Loucy (cell line): Measurements from ENCODE around the gene SHPK.

Source experiments
- H2AFZ ChIP-seq: fragments of 200-600 bp; sonication (generic); 2 replicates; pipeline ENCODE4 v1.6.0; 2016; ENCODE audit warnings: antibody characterized with exemption, mild to moderate bottlenecking, low read length, moderate library complexity
- H3F3A ChIP-seq: fragments of 200-600 bp; 2 replicates; pipeline ENCODE4 v1.6.0; 2016; ENCODE audit warnings: antibody characterized with exemption, low read depth, mild to moderate bottlenecking
- H3K27me3 ChIP-seq: fragments of 200-600 bp; sonication (generic); 2 replicates; pipeline ENCODE4 v1.6.1; 2014; ENCODE audit warnings: low read length, mild to moderate bottlenecking; ENCODE audit not compliant: insufficient read depth, poor library complexity, severe bottlenecking
- H3K36me3 ChIP-seq: fragments of 200-600 bp; sonication (generic); 2 replicates; pipeline ENCODE4 v1.6.1; 2016; ENCODE audit warnings: low read length; ENCODE audit not compliant: insufficient read depth
- H3K4me1 ChIP-seq: fragments of 200-600 bp; sonication (generic); 2 replicates; pipeline ENCODE4 v1.5.1; 2014; ENCODE audit warnings: low read length, mild to moderate bottlenecking; ENCODE audit not compliant: insufficient read depth, poor library complexity, severe bottlenecking
- H3K4me2 ChIP-seq: fragments of 200-600 bp; sonication (generic); 2 replicates; pipeline ENCODE4 v1.6.0; 2014; ENCODE audit warnings: antibody characterized with exemption, low read length, low read depth, mild to moderate bottlenecking; ENCODE audit not compliant: poor library complexity, severe bottlenecking
- H3K4me3 ChIP-seq: fragments of 200-600 bp; sonication (generic); 2 replicates; pipeline ENCODE4 v1.5.1; 2014; ENCODE audit warnings: low read length, mild to moderate bottlenecking, mixed read lengths; ENCODE audit not compliant: poor library complexity, severe bottlenecking
- H3K79me2 ChIP-seq: fragments of 200-600 bp; sonication (generic); 2 replicates; pipeline ENCODE4 v1.6.1; 2014; ENCODE audit warnings: low read length; ENCODE audit not compliant: insufficient read depth
- H3K9ac ChIP-seq: fragments of 200-600 bp; sonication (generic); 2 replicates; pipeline ENCODE4 v1.6.0; 2014; ENCODE audit warnings: mild to moderate bottlenecking, low read depth, low read length, moderate library complexity; ENCODE audit not compliant: poor library complexity, severe bottlenecking
- H3K9me2 ChIP-seq: fragments of 200-600 bp; sonication (generic); replicated peaks from 2 replicates; pipeline ENCODE4 v1.6.1; 2016; ENCODE audit warnings: low read depth, low read length, mixed read lengths
- H3K9me3 ChIP-seq: fragments of 200-600 bp; sonication (generic); 2 replicates; pipeline ENCODE4 v1.6.1; 2014; ENCODE audit warnings: mild to moderate bottlenecking, antibody characterized with exemption, low read length, low read depth; ENCODE audit not compliant: insufficient read depth
- H4K20me1 ChIP-seq: fragments of 200-600 bp; sonication (generic); 2 replicates; pipeline ENCODE4 v1.6.0; 2014; ENCODE audit warnings: antibody characterized with exemption, low read length, mild to moderate bottlenecking; ENCODE audit not compliant: insufficient read depth, poor library complexity, severe bottlenecking
- EZH2phosphoT487 ChIP-seq: fragments of 200-600 bp; IDR thresholded peaks from 2 replicates; pipeline ENCODE4 v1.6.1; 2018; ENCODE audit warnings: antibody characterized with exemption, mild to moderate bottlenecking, moderate library complexity, borderline replicate concordance
- TF ChIP-seq, protein P1 (sequence below): fragments of 200-600 bp; sonication (generic); conservative IDR thresholded peaks from 2 replicates; pipeline ENCODE4 v1.5.1; 2014; ENCODE audit warnings: mild to moderate bottlenecking, antibody characterized with exemption, low read length

SHPK gene

DNA sequence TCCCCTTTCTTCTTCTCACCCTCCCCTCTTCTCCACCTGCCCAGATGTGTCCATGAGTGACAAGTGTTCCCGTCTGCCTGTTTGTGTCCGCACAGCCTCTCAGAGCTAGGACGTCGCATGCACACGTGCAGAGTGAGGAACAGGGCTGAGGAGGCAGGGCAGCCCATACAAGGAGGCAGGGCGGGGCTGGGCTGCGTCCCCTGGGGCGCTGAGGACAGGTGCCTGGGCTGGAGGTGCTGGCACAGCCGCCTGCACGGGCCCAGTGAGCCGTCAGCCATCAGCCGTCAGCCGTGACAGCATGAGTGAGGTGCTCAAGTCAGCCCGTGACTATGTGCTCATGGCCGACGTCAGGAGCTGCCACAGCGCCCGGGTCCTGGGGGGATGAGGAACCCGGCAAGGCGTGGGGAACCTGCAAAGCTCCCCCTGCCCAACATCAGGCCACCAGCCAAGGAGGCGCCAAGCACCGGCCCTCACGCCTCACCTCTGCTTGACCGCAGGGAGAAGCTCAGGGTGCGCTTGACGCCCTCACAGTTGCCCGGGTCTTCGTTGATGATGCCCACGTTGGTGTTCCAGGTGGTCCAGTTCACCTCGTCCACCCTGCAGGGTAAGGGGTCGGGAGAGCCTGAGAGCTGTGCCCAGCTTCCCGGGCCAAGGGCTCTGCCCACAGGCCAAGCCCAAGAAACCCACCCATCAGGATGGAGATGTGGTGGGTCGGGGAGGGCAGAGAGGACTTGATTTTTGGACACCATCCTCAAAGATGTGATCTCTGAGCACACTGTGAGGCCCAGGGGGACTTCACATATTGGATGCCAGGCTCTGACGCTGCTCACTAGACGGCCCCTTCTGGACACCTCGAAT is 64.8 kb downstream of the SHPK start:
- H3K4me2 ChIP-seq = no peak overlapping the region
- H3K4me3 ChIP-seq = no peak overlapping the region
- no peaks in the 10 kb centered on the region for H3K9me2 ChIP-seq
- no peak overlapping the region for H3K9ac ChIP-seq
- H3K79me2 ChIP-seq = no peaks in the 10 kb centered on the region
- no peaks in the 10 kb centered on the region for H3F3A ChIP-seq
- no peaks in the 10 kb centered on the region for H3K4me1 ChIP-seq
- no peak overlapping the region for H2AFZ ChIP-seq
- H3K9me3 ChIP-seq = no peaks in the 10 kb centered on the region
- no peaks in the 10 kb centered on the region for H4K20me1 ChIP-seq
- no peaks in the 10 kb centered on the region for H3K36me3 ChIP-seq
- no peaks in the 10 kb centered on the region for H3K27me3 ChIP-seq
- TF ChIP-seq, protein P1, sequence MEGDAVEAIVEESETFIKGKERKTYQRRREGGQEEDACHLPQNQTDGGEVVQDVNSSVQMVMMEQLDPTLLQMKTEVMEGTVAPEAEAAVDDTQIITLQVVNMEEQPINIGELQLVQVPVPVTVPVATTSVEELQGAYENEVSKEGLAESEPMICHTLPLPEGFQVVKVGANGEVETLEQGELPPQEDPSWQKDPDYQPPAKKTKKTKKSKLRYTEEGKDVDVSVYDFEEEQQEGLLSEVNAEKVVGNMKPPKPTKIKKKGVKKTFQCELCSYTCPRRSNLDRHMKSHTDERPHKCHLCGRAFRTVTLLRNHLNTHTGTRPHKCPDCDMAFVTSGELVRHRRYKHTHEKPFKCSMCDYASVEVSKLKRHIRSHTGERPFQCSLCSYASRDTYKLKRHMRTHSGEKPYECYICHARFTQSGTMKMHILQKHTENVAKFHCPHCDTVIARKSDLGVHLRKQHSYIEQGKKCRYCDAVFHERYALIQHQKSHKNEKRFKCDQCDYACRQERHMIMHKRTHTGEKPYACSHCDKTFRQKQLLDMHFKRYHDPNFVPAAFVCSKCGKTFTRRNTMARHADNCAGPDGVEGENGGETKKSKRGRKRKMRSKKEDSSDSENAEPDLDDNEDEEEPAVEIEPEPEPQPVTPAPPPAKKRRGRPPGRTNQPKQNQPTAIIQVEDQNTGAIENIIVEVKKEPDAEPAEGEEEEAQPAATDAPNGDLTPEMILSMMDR = no peak
- TF ChIP-seq EZH2phosphoT487 = no peak

DNA sequence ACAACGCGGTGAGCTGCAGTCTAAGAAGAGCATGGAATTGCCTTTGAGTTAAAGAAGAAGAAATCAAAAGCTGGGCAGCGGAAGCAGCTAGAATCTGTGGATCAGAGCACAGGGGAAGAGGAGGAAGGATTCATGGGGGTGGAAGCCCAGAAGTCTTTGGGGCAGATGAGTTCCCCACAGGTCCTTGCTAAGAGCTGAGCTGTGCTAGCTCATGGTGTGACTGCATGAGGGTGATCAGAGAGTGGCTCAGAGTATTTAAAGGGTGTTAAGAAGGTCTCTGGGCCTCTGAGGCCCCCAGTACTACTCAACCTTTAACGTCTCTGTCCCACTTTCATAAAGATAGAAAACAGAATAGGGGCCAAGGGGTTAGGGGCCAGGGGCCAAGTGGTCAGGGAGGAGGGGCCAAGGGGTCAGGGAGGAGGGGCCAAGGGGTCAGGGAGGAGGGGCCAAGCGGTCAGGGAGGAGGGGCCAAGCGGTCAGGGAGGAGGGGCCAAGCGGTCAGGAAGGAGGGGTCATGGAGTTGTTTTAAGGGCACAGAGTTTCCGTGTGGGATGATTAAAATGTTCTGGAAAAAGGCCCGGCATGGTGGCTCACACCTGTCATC is 66.4 kb downstream of the SHPK start:
- no peaks in the 10 kb centered on the region for H3K9me2 ChIP-seq
- H3K4me2 ChIP-seq = no peak overlapping the region
- no peaks in the 10 kb centered on the region for H3F3A ChIP-seq
- H2AFZ ChIP-seq = no peak overlapping the region
- H3K9me3 ChIP-seq = no peaks in the 10 kb centered on the region
- TF ChIP-seq, protein P1 = no peak
- TF ChIP-seq EZH2phosphoT487 = no peak
- no peak overlapping the region for H3K9ac ChIP-seq
- H3K27me3 ChIP-seq = no peaks in the 10 kb centered on the region
- no peaks in the 10 kb centered on the region for H4K20me1 ChIP-seq
- H3K4me1 ChIP-seq = no peaks in the 10 kb centered on the region
- no peaks in the 10 kb centered on the region for H3K36me3 ChIP-seq
- H3K79me2 ChIP-seq = no peaks in the 10 kb centered on the region
- H3K4me3 ChIP-seq = no peak overlapping the region

DNA sequence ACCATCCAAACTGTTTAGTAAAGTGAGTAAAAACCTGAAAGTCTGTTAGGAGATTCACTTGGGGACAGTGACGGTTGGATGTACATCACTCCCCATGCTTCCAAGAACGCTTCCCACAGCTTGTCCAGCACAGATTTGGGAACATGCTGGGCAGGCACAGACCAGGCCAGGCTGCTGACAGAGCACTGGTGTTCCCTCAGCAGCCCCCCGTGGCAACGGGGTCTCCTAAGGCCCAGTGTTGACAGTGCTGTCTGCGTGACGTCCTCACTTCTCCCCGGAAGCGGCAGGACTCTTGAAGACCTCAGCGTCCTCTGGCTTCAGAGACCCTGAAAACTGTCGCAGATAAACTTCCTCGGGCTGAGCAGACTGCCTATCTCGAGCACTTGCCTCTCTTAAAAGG is 69.5 kb downstream of the SHPK start:
- Histone ChIP-seq H3K4me2 (no peak overlapping the region), H3K36me3 (no peaks in the 10 kb centered on the region), H3K27me3 (no peaks in the 10 kb centered on the region), H3K9me2 (no peaks in the 10 kb centered on the region), H3F3A (no peaks in the 10 kb centered on the region), H2AFZ (no peak overlapping the region), H4K20me1 (no peaks in the 10 kb centered on the region), H3K4me1 (no peaks in the 10 kb centered on the region), H3K9ac (no peak overlapping the region), H3K4me3 (no peak overlapping the region), H3K9me3 (no peaks in the 10 kb centered on the region), H3K79me2 (no peaks in the 10 kb centered on the region)
- TF ChIP-seq EZH2phosphoT487 = no peak
- TF ChIP-seq, protein P1 = no peak
